ENCODE results near the gene ADGRG3. TPM values are rescaled to one million over a fixed set of nuclear protein-coding genes. Genes with fewer than 3 reads are reported as not detected.
A peak's percentile ranks its signal among the peaks of the same experiment; 100 is the strongest.

Gene ADGRG3
- total and polyA plus RNA-seq, 2 of the 13 experiments (the other 11 are each of a cell fraction or from before 2014, with no cell fraction given): 2.7 to 11.8 TPM

DNA sequence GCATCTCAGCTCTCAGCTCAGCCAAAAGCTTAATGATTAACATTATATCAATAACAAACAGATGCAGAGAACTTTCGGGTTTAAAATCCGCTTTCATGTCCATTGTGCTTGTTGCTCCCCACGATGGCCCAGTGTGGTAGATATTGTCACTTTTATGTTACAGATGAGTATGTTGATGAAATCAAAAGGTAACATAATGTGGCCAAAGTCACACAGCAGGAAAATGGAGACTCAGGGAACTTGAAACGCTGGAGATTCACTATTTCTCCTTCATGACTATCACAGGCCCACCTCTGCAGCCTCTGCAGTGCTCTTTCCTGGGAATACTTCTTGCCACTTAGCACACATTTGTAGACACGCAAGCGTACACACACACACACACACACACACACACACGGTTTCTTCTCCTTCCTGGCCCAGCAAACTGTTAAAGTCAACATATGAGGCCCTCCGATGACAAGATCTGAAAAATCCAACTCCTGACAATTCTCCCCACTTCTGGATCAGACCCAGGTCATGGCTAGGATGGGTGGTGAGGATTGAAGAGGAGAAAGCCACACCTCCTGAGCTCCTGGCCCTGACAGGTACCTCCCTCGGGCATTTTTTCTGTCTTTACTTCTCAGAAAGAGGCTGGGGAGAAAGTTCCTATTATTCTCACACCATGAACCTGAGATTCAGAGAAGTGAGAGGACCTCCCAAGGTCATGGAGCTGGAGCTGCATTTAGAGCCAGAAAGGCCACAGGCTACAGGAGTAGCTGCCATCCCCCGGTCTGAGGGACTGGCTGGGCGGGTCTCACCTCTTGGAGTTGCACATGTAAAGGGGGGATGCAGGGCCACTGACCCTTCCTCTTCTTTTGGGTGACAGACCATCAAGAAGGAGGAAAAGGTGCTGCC is 36.2 kb downstream of the ADGRG3 start (continued):
- TF ChIP-seq HMGXB4 (CRISPR knock-in tag; IDR thresholded peaks at IDR 0.05; ENCODE audit: borderline replicate concordance in 1 of 2, low read depth in 1 of 2) (peak in 1 of 2 experiments; percentile 63; a peak in 1 of 4 replicates), ZNF460 (CRISPR knock-in tag; IDR thresholded peaks at IDR 0.05; ENCODE audit: borderline replicate concordance) (no peak), TEAD3 (CRISPR knock-in tag; optimal IDR thresholded peaks at IDR 0.05; ENCODE audit: borderline replicate concordance) (no peak), KLF16 (CRISPR knock-in tag; IDR thresholded peaks at IDR 0.05) (no peak), ZNF20 (CRISPR knock-in tag; IDR thresholded peaks at IDR 0.05) (no peak), ZGPAT (CRISPR knock-in tag; IDR thresholded peaks at IDR 0.05) (peak; percentile 61), FOXP4 (CRISPR knock-in tag; IDR thresholded peaks at IDR 0.05) (peak; percentile 85), ZNF567 (CRISPR knock-in tag; IDR thresholded peaks at IDR 0.05; ENCODE audit: borderline replicate concordance) (0 out of 2 replicates have a peak, but pooled peaks have one; percentile 58), ZNF276 (CRISPR knock-in tag; IDR thresholded peaks at IDR 0.05; ENCODE audit: low read depth) (peak; percentile 48; the same call in 1 of the 2 replicates), TFDP1 (CRISPR knock-in tag; IDR thresholded peaks at IDR 0.05; ENCODE audit: borderline replicate concordance) (no peak), SP4 (CRISPR knock-in tag; IDR thresholded peaks at IDR 0.05) (no peak), ZSCAN12 (CRISPR knock-in tag; IDR thresholded peaks at IDR 0.05) (no peak), RCOR2 (CRISPR knock-in tag; IDR thresholded peaks at IDR 0.05) (peak; percentile 66; the same call in 1 of the 2 replicates)
- TF ChIP-seq, protein P1, sequence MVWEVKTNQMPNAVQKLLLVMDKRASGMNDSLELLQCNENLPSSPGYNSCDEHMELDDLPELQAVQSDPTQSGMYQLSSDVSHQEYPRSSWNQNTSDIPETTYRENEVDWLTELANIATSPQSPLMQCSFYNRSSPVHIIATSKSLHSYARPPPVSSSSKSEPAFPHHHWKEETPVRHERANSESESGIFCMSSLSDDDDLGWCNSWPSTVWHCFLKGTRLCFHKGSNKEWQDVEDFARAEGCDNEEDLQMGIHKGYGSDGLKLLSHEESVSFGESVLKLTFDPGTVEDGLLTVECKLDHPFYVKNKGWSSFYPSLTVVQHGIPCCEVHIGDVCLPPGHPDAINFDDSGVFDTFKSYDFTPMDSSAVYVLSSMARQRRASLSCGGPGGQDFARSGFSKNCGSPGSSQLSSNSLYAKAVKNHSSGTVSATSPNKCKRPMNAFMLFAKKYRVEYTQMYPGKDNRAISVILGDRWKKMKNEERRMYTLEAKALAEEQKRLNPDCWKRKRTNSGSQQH (CRISPR knock-in tag; IDR thresholded peaks at IDR 0.05; ENCODE audit: low read depth): 0 out of 2 replicates have a peak, but pooled peaks have one; percentile 23
- TF ChIP-seq, protein P2, sequence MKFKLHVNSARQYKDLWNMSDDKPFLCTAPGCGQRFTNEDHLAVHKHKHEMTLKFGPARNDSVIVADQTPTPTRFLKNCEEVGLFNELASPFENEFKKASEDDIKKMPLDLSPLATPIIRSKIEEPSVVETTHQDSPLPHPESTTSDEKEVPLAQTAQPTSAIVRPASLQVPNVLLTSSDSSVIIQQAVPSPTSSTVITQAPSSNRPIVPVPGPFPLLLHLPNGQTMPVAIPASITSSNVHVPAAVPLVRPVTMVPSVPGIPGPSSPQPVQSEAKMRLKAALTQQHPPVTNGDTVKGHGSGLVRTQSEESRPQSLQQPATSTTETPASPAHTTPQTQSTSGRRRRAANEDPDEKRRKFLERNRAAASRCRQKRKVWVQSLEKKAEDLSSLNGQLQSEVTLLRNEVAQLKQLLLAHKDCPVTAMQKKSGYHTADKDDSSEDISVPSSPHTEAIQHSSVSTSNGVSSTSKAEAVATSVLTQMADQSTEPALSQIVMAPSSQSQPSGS (CRISPR knock-in tag; IDR thresholded peaks at IDR 0.05): 0 out of 2 replicates have a peak, but pooled peaks have one; percentile 63

Data from HepG2 (cell line).